Measurements from ENCODE around the gene B9D2.
"Not testable (repeated sequence)": the region's sequence is repeated elsewhere in the genome, so short reads cannot be mapped to it uniquely, and the experiment has no call there.

Gene B9D2

GRCh38 chr19:41397086-41398049 lies 33.4 kb upstream of the B9D2 start, which contains the start of the genes BCKDHA and EXOSC5:
TSS of gene BCKDHA (plus strand) at chr19:41397818. CDS start at chr19:41397828, 10 bp downstream.
TSS of gene EXOSC5 (minus strand) at chr19:41397359. CDS start at chr19:41397328, 31 bp downstream.
- POLR2A ChIA-PET, result interaction anchor here (0.5 kb wide), 1 partner anchor 29 kb away, joined by 7 read pairs; no protein-coding TSS in a partner anchor
- CTCF ChIA-PET, result interaction anchor here (1.5 kb wide), 1 partner anchor 76 kb away, joined by 3 read pairs; no protein-coding TSS in a partner anchor
- DNase-seq (ENCODE audit: low read depth, low spot score), result peak; percentile 97
- TF ChIP-seq CTCF (IDR thresholded peaks at IDR 0.05; ENCODE audit: insufficient read depth, low read length, missing control alignments), result no peak
- H3K4me3 ChIP-seq (ENCODE audit: low read depth, low read length), result peak within 1 kb of the TSS; percentile 92

GRCh38 chr19:41395355-41395754 lies 31.4 kb upstream of the B9D2 start:
- POLR2A ChIA-PET, result no interaction called here
- no peak for DNase-seq (ENCODE audit: low read depth, low spot score)
- CTCF ChIA-PET, result no interaction called here
- no peak for TF ChIP-seq CTCF (IDR thresholded peaks at IDR 0.05; ENCODE audit: insufficient read depth, low read length, missing control alignments)
- no peak overlapping the region for H3K4me3 ChIP-seq (ENCODE audit: low read depth, low read length)

GRCh38 chr19:41392775-41393174 lies 28.8 kb upstream of the B9D2 start:
- no peak overlapping the region for H3K4me3 ChIP-seq (ENCODE audit: low read depth, low read length)
- no peak for DNase-seq (ENCODE audit: low read depth, low spot score)
- ChIA-PET POLR2A (no interaction called here), CTCF (no interaction called here)
- TF ChIP-seq CTCF (IDR thresholded peaks at IDR 0.05; ENCODE audit: insufficient read depth, low read length, missing control alignments), result no peak

GRCh38 chr19:41391618-41392017 lies 27.7 kb upstream of the B9D2 start:
- TF ChIP-seq CTCF (IDR thresholded peaks at IDR 0.05; ENCODE audit: insufficient read depth, low read length, missing control alignments), result no peak
- no peak for DNase-seq (ENCODE audit: low read depth, low spot score)
- CTCF ChIA-PET, result no interaction called here
- POLR2A ChIA-PET, result no interaction called here
- H3K4me3 ChIP-seq (ENCODE audit: low read depth, low read length), result no peak overlapping the region

- no peak for DNase-seq (ENCODE audit: low read depth, low spot score)
- no peak overlapping the region for H3K4me3 ChIP-seq (ENCODE audit: low read depth, low read length)
- ChIA-PET POLR2A (no interaction called here), CTCF (no interaction called here)
- TF ChIP-seq CTCF (IDR thresholded peaks at IDR 0.05; ENCODE audit: insufficient read depth, low read length, missing control alignments), result no peak
Measured at GRCh38 chr19:41386442-41386841, 22.5 kb upstream of the B9D2 start.

GRCh38 chr19:41384351-41384750 lies 20.4 kb upstream of the B9D2 start:
- H3K4me3 ChIP-seq (ENCODE audit: low read depth, low read length), result no peak overlapping the region
- ChIA-PET POLR2A (no interaction called here), CTCF (interaction anchor here (1.3 kb wide), 1 partner anchor 75 kb away, joined by 3 read pairs; no protein-coding TSS in a partner anchor)
- no peak for TF ChIP-seq CTCF (IDR thresholded peaks at IDR 0.05; ENCODE audit: insufficient read depth, low read length, missing control alignments)
- DNase-seq (ENCODE audit: low read depth, low spot score), result no peak

- CTCF ChIA-PET, result interaction anchor here (1.0 to 1.7 kb wide), 4 partner anchors 9 to 59 kb away, joined by 3 to 4 read pairs (median 3); partner anchors contain the start of gene DMAC2
- DNase-seq (ENCODE audit: low read depth, low spot score); POLR2A ChIA-PET; H3K4me3 ChIP-seq (ENCODE audit: low read depth, low read length): not testable (repeated sequence)
Measured at GRCh38 chr19:41381536-41381935, 17.6 kb upstream of the B9D2 start.

Measured in AG04449 (cell line).